WTC11 (cell line): ENCODE results near the gene SUSD1. TPM values are rescaled to one million over a fixed set of nuclear protein-coding genes. Genes with fewer than 3 reads are reported as not detected.

Source experiments
- ATAC-seq: fragments of 200-7000 bp; cut with Tn5 transposase; 2 replicates; pipeline ENCODE4 v1.10.0; 2021; ENCODE audit warnings: mild to moderate bottlenecking, moderate library complexity
- CTCF ChIA-PET: fragments of 300-600 bp; sonication (Branson Sonifier 250); formaldehyde crosslinking; loops from one replicate; lab custom pipeline; 2021; ENCODE audit warnings: antibody characterized with exemption; lab: Charles Lee
- POLR2A ChIA-PET: fragments of 350-600 bp; sonication (Branson Sonifier 250); formaldehyde crosslinking; loops from one replicate; lab custom pipeline; 2021; ENCODE audit warnings: antibody characterized with exemption; lab: Charles Lee
- DNase-seq: peaks from one replicate; pipeline ENCODE4 v3.0.0; 2021; ENCODE audit warnings: low spot score
- H3K27ac Mint-ChIP-seq: 2 replicates; pipeline ENCODE4 v1.8.0; 2021; ENCODE audit warnings: mixed read lengths
- H3K27me3 Mint-ChIP-seq: 2 replicates; pipeline ENCODE4 v1.8.0; 2021; ENCODE audit warnings: low read depth, mild to moderate bottlenecking, moderate library complexity, mixed read lengths
- H3K36me3 Mint-ChIP-seq: 2 replicates; pipeline ENCODE4 v1.8.0; 2021; ENCODE audit warnings: mixed read lengths
- H3K4me1 Mint-ChIP-seq: 2 replicates; pipeline ENCODE4 v1.8.0; 2022; ENCODE audit warnings: mixed read lengths
- H3K4me3 Mint-ChIP-seq: 2 replicates; pipeline ENCODE4 v1.8.0; 2021; ENCODE audit warnings: mild to moderate bottlenecking, moderate library complexity, mixed read lengths
- H3K9me3 Mint-ChIP-seq: 2 replicates; pipeline ENCODE4 v1.8.0; 2021; ENCODE audit warnings: mixed read lengths
- ATF1 ChIP-seq: sonication (generic); formaldehyde crosslinking; IDR thresholded peaks from 2 replicates; pipeline ENCODE4 v1.8.1; 2023; ENCODE audit warnings: mild to moderate bottlenecking, moderate library complexity, missing genetic modification reagents
- ATF3 ChIP-seq: sonication (generic); formaldehyde crosslinking; conservative IDR thresholded peaks from 2 replicates; pipeline ENCODE4 v1.8.1; 2022; ENCODE audit warnings: mild to moderate bottlenecking, missing genetic modification reagents
- CTCF ChIP-seq: fragments of 200-600 bp; IDR thresholded peaks from 2 replicates; pipeline ENCODE4 v1.8.0; 2022; ENCODE audit warnings: antibody characterized with exemption
- MLX ChIP-seq: sonication (generic); formaldehyde crosslinking; IDR thresholded peaks from 2 replicates; pipeline ENCODE4 v1.8.1; 2023; ENCODE audit warnings: mild to moderate bottlenecking, missing genetic modification reagents, moderate library complexity
- NFATC4 ChIP-seq: fragments of 250-450 bp; sonication (Bioruptor Pico); IDR thresholded peaks from 2 replicates; pipeline ENCODE4 v1.9.0; 2021; ENCODE audit warnings: mild to moderate bottlenecking
- NR1H2 ChIP-seq: sonication (generic); formaldehyde crosslinking; IDR thresholded peaks from 2 replicates; pipeline ENCODE4 v1.9.0; 2021; ENCODE audit warnings: mild to moderate bottlenecking, moderate library complexity, missing genetic modification reagents
- NR2C2 ChIP-seq: sonication (generic); formaldehyde crosslinking; IDR thresholded peaks from 2 replicates; pipeline ENCODE4 v1.8.0; 2022; ENCODE audit warnings: mild to moderate bottlenecking, missing genetic modification reagents
- USF2 ChIP-seq: sonication (generic); formaldehyde crosslinking; IDR thresholded peaks from 2 replicates; pipeline ENCODE4 v1.8.1; 2023; ENCODE audit warnings: mild to moderate bottlenecking, missing genetic modification reagents, moderate library complexity
- ZNF281 ChIP-seq: sonication (generic); formaldehyde crosslinking; IDR thresholded peaks from 2 replicates; pipeline ENCODE4 v1.8.0; 2023; ENCODE audit warnings: mild to moderate bottlenecking, missing genetic modification reagents
- ZNF317 ChIP-seq: sonication (generic); formaldehyde crosslinking; IDR thresholded peaks from 2 replicates; pipeline ENCODE4 v1.8.1; 2023; ENCODE audit warnings: low read depth, mild to moderate bottlenecking, moderate library complexity, missing genetic modification reagents, borderline replicate concordance
- ZNF396 ChIP-seq: fragments of 250-450 bp; sonication (Bioruptor Pico); IDR thresholded peaks from 2 replicates; pipeline ENCODE4 v1.8.0; 2021; ENCODE audit warnings: mild to moderate bottlenecking, moderate library complexity, borderline replicate concordance
- ZNF423 ChIP-seq: fragments of 250-450 bp; sonication (Bioruptor Pico); IDR thresholded peaks from 2 replicates; pipeline ENCODE4 v2.1.2; 2022; ENCODE audit warnings: mild to moderate bottlenecking, moderate library complexity
- total RNA-seq: library from RNA; stranded (reverse); gene quantifications from 3 replicates; pipeline ENCODE4 v1.2.3, GENCODE V29; 2021
- TF ChIP-seq, protein P1 (sequence below): sonication (generic); formaldehyde crosslinking; IDR thresholded peaks from 2 replicates; pipeline ENCODE4 v1.8.0; 2022; ENCODE audit warnings: mild to moderate bottlenecking, missing genetic modification reagents
- TF ChIP-seq, protein P2 (sequence below): fragments of 250-450 bp; sonication (Bioruptor Pico); conservative IDR thresholded peaks from 2 replicates; pipeline ENCODE4 v1.9.0; 2021; ENCODE audit warnings: mild to moderate bottlenecking
- TF ChIP-seq, protein P3 (sequence below): sonication (generic); formaldehyde crosslinking; IDR thresholded peaks from 2 replicates; pipeline ENCODE4 v1.8.1; 2022; ENCODE audit warnings: low read depth, missing genetic modification reagents, borderline replicate concordance
- TF ChIP-seq, protein P4 (sequence below): sonication (generic); formaldehyde crosslinking; IDR thresholded peaks from 2 replicates; pipeline ENCODE4 v1.8.0; 2023; ENCODE audit warnings: missing genetic modification reagents, mild to moderate bottlenecking, borderline replicate concordance

The SUSD1 gene
- total RNA-seq, 1 experiment from 2014 or later: 5.1 TPM

GRCh38 chr9:112200711-112201110 lies 25.6 kb upstream of the SUSD1 start (continued):
- no peak for TF ChIP-seq NR2C2 (CRISPR knock-in tag)
- TF ChIP-seq, all 79 proteins: peak for 0

- H3K36me3 Mint-ChIP-seq: no peaks in the 10 kb centered on the region
- no peak overlapping the region for H3K27ac Mint-ChIP-seq
- peaks cover 10% of the 10 kb centered on the region for H3K4me1 Mint-ChIP-seq
- TF ChIP-seq CTCF (no peak), ATF1 (CRISPR knock-in tag) (no peak), NFATC4 (CRISPR knock-in tag) (no peak), ZNF396 (CRISPR knock-in tag) (no peak), NR1H2 (CRISPR knock-in tag) (no peak), USF2 (no peak), ZNF317 (CRISPR knock-in tag) (no peak), NR2C2 (CRISPR knock-in tag) (no peak), ZNF281 (CRISPR knock-in tag) (no peak), ATF3 (CRISPR knock-in tag) (no peak), MLX (CRISPR knock-in tag) (no peak), ZNF423 (CRISPR knock-in tag) (no peak)
- TF ChIP-seq, protein P1, sequence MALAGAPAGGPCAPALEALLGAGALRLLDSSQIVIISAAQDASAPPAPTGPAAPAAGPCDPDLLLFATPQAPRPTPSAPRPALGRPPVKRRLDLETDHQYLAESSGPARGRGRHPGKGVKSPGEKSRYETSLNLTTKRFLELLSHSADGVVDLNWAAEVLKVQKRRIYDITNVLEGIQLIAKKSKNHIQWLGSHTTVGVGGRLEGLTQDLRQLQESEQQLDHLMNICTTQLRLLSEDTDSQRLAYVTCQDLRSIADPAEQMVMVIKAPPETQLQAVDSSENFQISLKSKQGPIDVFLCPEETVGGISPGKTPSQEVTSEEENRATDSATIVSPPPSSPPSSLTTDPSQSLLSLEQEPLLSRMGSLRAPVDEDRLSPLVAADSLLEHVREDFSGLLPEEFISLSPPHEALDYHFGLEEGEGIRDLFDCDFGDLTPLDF (CRISPR knock-in tag): no peak
- TF ChIP-seq, protein P2, sequence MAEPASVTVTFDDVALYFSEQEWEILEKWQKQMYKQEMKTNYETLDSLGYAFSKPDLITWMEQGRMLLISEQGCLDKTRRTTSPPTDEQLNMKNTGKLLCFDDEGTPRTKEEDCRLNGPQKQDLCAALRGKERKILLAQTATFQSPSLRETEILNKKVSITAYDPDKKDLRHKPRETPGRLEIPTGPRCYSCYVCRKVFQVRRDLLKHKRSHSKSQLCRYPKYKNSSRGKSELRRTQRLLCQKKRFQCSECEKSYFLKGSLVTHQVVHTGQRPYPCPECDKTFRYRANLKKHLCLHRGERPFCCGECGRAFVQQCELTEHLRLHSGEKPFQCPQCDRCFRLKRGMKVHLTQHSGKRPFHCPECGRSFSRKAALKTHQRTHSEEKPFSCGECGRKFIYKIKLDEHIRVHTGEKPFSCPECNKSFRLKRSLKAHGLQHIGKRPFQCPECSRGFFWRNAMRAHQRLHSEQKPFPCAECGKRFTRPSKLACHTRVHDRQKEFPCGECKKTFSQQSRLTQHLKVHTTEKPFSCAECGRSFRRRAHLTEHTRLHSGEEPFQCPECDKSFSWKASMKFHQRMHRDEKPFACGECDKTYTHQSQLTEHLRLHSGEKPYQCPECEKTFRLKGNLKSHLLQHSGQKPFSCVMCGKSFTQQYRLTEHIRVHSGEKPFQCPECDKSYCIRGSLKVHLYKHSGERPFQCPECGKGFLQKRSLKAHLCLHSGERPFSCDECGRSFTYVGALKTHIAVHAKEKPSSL (CRISPR knock-in tag): no peak
- TF ChIP-seq, protein P3, sequence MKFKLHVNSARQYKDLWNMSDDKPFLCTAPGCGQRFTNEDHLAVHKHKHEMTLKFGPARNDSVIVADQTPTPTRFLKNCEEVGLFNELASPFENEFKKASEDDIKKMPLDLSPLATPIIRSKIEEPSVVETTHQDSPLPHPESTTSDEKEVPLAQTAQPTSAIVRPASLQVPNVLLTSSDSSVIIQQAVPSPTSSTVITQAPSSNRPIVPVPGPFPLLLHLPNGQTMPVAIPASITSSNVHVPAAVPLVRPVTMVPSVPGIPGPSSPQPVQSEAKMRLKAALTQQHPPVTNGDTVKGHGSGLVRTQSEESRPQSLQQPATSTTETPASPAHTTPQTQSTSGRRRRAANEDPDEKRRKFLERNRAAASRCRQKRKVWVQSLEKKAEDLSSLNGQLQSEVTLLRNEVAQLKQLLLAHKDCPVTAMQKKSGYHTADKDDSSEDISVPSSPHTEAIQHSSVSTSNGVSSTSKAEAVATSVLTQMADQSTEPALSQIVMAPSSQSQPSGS (CRISPR knock-in tag): no peak
- TF ChIP-seq, protein P4, sequence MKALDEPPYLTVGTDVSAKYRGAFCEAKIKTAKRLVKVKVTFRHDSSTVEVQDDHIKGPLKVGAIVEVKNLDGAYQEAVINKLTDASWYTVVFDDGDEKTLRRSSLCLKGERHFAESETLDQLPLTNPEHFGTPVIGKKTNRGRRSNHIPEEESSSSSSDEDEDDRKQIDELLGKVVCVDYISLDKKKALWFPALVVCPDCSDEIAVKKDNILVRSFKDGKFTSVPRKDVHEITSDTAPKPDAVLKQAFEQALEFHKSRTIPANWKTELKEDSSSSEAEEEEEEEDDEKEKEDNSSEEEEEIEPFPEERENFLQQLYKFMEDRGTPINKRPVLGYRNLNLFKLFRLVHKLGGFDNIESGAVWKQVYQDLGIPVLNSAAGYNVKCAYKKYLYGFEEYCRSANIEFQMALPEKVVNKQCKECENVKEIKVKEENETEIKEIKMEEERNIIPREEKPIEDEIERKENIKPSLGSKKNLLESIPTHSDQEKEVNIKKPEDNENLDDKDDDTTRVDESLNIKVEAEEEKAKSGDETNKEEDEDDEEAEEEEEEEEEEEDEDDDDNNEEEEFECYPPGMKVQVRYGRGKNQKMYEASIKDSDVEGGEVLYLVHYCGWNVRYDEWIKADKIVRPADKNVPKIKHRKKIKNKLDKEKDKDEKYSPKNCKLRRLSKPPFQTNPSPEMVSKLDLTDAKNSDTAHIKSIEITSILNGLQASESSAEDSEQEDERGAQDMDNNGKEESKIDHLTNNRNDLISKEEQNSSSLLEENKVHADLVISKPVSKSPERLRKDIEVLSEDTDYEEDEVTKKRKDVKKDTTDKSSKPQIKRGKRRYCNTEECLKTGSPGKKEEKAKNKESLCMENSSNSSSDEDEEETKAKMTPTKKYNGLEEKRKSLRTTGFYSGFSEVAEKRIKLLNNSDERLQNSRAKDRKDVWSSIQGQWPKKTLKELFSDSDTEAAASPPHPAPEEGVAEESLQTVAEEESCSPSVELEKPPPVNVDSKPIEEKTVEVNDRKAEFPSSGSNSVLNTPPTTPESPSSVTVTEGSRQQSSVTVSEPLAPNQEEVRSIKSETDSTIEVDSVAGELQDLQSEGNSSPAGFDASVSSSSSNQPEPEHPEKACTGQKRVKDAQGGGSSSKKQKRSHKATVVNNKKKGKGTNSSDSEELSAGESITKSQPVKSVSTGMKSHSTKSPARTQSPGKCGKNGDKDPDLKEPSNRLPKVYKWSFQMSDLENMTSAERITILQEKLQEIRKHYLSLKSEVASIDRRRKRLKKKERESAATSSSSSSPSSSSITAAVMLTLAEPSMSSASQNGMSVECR: no peak
- TF ChIP-seq, all 79 proteins: peak for 0
- no peak overlapping the region for H3K4me3 Mint-ChIP-seq
- ChIA-PET CTCF (no interaction called here), POLR2A (no interaction called here)
- no peaks in the 10 kb centered on the region for H3K27me3 Mint-ChIP-seq
- peaks cover 8% of the 10 kb centered on the region for H3K9me3 Mint-ChIP-seq
- DNase-seq: no peak
- ATAC-seq: no peak
Observed at GRCh38 chr9:112198646-112199045, 23.5 kb upstream of the SUSD1 start.
